Panc1 (cell line): Measurements from ENCODE around the gene CORT. TPM values are rescaled to one million over a fixed set of nuclear protein-coding genes. Genes with fewer than 3 reads are reported as not detected.

Experiments
- ATAC-seq: fragments of 200-7000 bp; cut with Tn5 transposase; 2 replicates; pipeline ENCODE4 v1.9.1; 2020; ENCODE audit warnings: mild to moderate bottlenecking, moderate library complexity
- BruUV-seq: library from RNA; stranded (reverse); fragments of 400-500 nt; replicated peaks from 2 replicates; lab custom pipeline; 2021; lab: Mats Ljungman, UMichigan
- CTCF ChIA-PET: fragments of 300-600 bp; sonication (Branson Sonifier 250); formaldehyde crosslinking; loops from one replicate; lab custom pipeline; 2022; ENCODE audit warnings: antibody characterized with exemption; lab: Charles Lee
- POLR2A ChIA-PET: fragments of 300-600 bp; sonication (Branson Sonifier 250); formaldehyde crosslinking; loops from one replicate; lab custom pipeline; 2022; ENCODE audit warnings: antibody characterized with exemption; lab: Charles Lee
- DNase-seq: peaks from one replicate; pipeline ENCODE4 v3.0.0-alpha.2; 2010; ENCODE audit warnings: low read depth, low spot score
- H3K27ac ChIP-seq: 2 replicates; pipeline ENCODE4 v1.5.1; 2011; ENCODE audit warnings: mild to moderate bottlenecking, low read length, inconsistent platforms
- H3K27me3 ChIP-seq: fragments of 200-500 bp; sonication (Bioruptor generic); 2 replicates; pipeline ENCODE4 v1.6.0; 2014; ENCODE audit warnings: low read length, inconsistent platforms; ENCODE audit not compliant: control insufficient read depth, insufficient read depth
- H3K36me3 ChIP-seq: fragments of 200-500 bp; sonication (Bioruptor generic); 2 replicates; pipeline ENCODE4 v1.5.1; 2014; ENCODE audit warnings: inconsistent platforms, mild to moderate bottlenecking, low read length, moderate library complexity; ENCODE audit not compliant: control insufficient read depth, insufficient read depth
- H3K4me1 ChIP-seq: 2 replicates; pipeline ENCODE4 v1.5.1; 2011; ENCODE audit warnings: inconsistent platforms, mild to moderate bottlenecking, low read length, moderate library complexity; ENCODE audit not compliant: control insufficient read depth, insufficient read depth
- H3K4me3 ChIP-seq, 2 experiments: 2 replicates each; pipeline ENCODE4 v1.5.1; 2011 to 2012; ENCODE audit warnings: low read depth in 2 of 2, low read length in 2 of 2, mild to moderate bottlenecking in 2 of 2, inconsistent platforms in 1 of 2, moderate library complexity in 1 of 2
- H3K9me3 ChIP-seq: fragments of 200-500 bp; sonication (Bioruptor generic); 2 replicates; pipeline ENCODE4 v1.5.1; 2014; ENCODE audit warnings: low read depth, mild to moderate bottlenecking, inconsistent platforms, low read length, moderate library complexity; ENCODE audit not compliant: control insufficient read depth, insufficient read depth
- POLR2AphosphoS5 ChIP-seq: IDR thresholded peaks from 2 replicates; pipeline ENCODE4 v1.6.1; 2012; ENCODE audit warnings: mild to moderate bottlenecking, low read depth, low read length, moderate library complexity
- REST ChIP-seq, 2 experiments: IDR thresholded peaks; 2 replicates each; pipeline ENCODE4 v1.6.1; 2011 to 2012; ENCODE audit warnings: low read depth in 2 of 2, control low read depth in 1 of 2, low read length in 1 of 2, mild to moderate bottlenecking in 1 of 2, moderate library complexity in 1 of 2; ENCODE audit not compliant: insufficient read depth in 1 of 2
- SIN3A ChIP-seq: IDR thresholded peaks from 2 replicates; pipeline ENCODE4 v1.6.1; 2012; ENCODE audit warnings: low read depth, mild to moderate bottlenecking, low read length, moderate library complexity, borderline replicate concordance; ENCODE audit not compliant: insufficient read depth
- TCF7L2 ChIP-seq: IDR thresholded peaks from 2 replicates; pipeline ENCODE4 v1.6.1; 2011; ENCODE audit warnings: mild to moderate bottlenecking, low read depth, low read length, inconsistent platforms
- in situ Hi-C: cut with HindIII; loops from 2 replicates; pipeline ENCODE4 v1.10.0; 2016; ENCODE audit warnings: low sequenced_read_pairs, low pct_unique_long_range_greater_than_20kb
- intact Hi-C: fragments of 100-400 bp; cut with micrococcal nuclease; formaldehyde crosslinking; loops from one replicate; pipeline ENCODE4 v1.10.0; 2022; ENCODE audit not compliant: unreplicated experiment
- total RNA-seq: library from RNA; stranded (reverse); gene quantifications from one replicate; pipeline ENCODE4 v1.2.1, GENCODE V29; 2021; ENCODE audit not compliant: unreplicated experiment
- TF ChIP-seq, protein P1 (sequence below): fragments of 450-650 bp; IDR thresholded peaks from 2 replicates; pipeline ENCODE4 v1.5.1; 2017; ENCODE audit warnings: mild to moderate bottlenecking

Gene CORT
- total RNA-seq, 1 experiment from 2014 or later = 0.41 TPM

DNA sequence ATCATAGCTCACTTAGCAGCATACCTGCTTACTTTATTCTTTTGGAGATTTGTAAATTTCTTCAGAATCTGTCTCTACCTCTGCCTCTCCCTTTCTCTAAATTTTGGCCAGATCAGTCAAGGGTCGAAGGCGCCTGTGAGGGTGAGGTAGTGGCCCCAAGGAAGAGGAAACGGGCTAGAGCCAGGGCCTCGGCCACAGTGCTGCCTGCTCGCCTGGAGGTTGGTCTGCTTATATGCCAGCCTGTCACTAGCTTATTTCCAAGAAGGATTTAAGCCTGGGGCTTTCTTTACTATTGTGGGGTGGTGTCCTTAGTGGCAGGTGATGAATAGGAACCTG is 44.6 kb downstream of the CORT start:
- intact Hi-C loops (loop anchor here (2.0 kb wide), 1 partner anchor 66 kb away; no protein-coding TSS in a partner anchor), in situ Hi-C loops (no loop called here)
- CTCF ChIA-PET = interaction anchor here (0.6 to 2.0 kb wide), 8 partner anchors 8 to 560 kb away, joined by 3 to 11 read pairs (median 5); partner anchors contain the start of gene CENPS
- Histone ChIP-seq H3K27me3 (no peaks in the 10 kb centered on the region), H3K4me3 (no peak overlapping the region), H3K27ac (no peak overlapping the region; the same call in 1 of the 2 replicates), H3K36me3 (no peaks in the 10 kb centered on the region), H3K4me1 (peaks cover 12% of the 10 kb centered on the region), H3K9me3 (no peaks in the 10 kb centered on the region)
- ATAC-seq = peak; percentile 61; the same call in 1 of the 2 replicates
- POLR2A ChIA-PET = interaction anchor here (1.0 kb wide), 1 partner anchor 64 kb away, joined by 3 read pairs; the partner anchor contains the start of gene CENPS
- BruUV-seq = no TSS peak
- no peak for DNase-seq
- TF ChIP-seq POLR2AphosphoS5 = no peak
- TF ChIP-seq, protein P1, sequence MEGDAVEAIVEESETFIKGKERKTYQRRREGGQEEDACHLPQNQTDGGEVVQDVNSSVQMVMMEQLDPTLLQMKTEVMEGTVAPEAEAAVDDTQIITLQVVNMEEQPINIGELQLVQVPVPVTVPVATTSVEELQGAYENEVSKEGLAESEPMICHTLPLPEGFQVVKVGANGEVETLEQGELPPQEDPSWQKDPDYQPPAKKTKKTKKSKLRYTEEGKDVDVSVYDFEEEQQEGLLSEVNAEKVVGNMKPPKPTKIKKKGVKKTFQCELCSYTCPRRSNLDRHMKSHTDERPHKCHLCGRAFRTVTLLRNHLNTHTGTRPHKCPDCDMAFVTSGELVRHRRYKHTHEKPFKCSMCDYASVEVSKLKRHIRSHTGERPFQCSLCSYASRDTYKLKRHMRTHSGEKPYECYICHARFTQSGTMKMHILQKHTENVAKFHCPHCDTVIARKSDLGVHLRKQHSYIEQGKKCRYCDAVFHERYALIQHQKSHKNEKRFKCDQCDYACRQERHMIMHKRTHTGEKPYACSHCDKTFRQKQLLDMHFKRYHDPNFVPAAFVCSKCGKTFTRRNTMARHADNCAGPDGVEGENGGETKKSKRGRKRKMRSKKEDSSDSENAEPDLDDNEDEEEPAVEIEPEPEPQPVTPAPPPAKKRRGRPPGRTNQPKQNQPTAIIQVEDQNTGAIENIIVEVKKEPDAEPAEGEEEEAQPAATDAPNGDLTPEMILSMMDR = no peak
- no peak for TF ChIP-seq TCF7L2

DNA sequence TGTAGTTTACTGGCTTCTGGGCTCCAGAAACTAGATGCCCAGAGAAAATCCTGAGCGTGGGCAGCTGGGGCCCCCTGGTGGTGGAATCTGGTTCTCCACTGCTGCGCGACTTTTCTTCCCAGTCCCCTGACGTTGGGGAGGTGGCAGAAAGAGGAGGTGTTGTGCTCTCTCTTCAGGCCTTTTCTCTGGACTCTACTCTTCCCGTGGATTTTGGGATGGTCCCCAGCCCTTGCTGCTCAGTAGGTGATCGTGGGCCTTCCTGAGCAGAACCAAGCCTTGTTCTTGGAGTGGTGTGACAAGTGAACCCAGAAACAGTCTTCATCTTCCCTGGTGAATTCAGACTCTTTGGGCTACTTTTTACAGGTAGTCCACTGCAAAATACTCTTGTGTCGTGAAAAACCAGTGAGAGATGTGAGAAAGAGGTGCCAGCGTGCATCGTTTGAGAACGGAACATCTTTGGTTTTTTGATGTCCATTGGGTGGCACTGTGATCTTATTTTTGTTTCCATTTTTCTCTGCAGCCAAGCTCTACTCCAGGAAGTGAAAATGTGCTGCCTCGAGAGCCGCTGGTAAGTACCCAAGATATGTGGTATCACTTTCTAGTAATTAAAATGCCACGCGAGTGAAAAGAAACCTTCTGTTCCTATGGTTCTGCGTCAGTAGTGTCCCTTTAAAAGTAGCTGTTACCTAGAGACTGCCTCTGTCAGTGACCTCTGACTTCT is 45.1 kb downstream of the CORT start:
- POLR2A ChIA-PET = interaction anchor here (0.6 to 1.0 kb wide), 2 partner anchors 65 to 561 kb away, joined by 3 to 6 read pairs; partner anchors contain the start of gene CENPS
- DNase-seq = no peak
- H3K27ac ChIP-seq = peak overlapping the region; percentile 7

GRCh38 chr1:10495475-10495817 is 45.6 kb downstream of the CORT start:
- ChIA-PET POLR2A (no interaction called here), CTCF (interaction anchor here (0.6 to 2.0 kb wide), 2 partner anchors 12 to 445 kb away, joined by 4 to 9 read pairs; no protein-coding TSS in a partner anchor)
- no peak for ATAC-seq
- DNase-seq = no peak
- in situ Hi-C loops (no loop called here), intact Hi-C loops (loop anchor here (2.0 kb wide), 1 partner anchor 67 kb away; no protein-coding TSS in a partner anchor)
- no peaks in the 10 kb centered on the region for H3K36me3 ChIP-seq
- H3K27ac ChIP-seq = peak overlapping the region; percentile 7
- peaks cover 12% of the 10 kb centered on the region for H3K4me1 ChIP-seq
- H3K27me3 ChIP-seq = no peaks in the 10 kb centered on the region
- no peak for TF ChIP-seq POLR2AphosphoS5
- TF ChIP-seq SIN3A = no peak
- TF ChIP-seq, protein P1 = no peak
- no peak for TF ChIP-seq TCF7L2
- TF ChIP-seq REST (IDR thresholded peaks at IDR 0.05; ENCODE audit: insufficient read depth in 1 of 2, low read depth in 2 of 2, low read length in 1 of 2) = no peak
- no peaks in the 10 kb centered on the region for H3K9me3 ChIP-seq
- BruUV-seq = no TSS peak
- no peak overlapping the region for H3K4me3 ChIP-seq

More for the DNA sequence above, 45.1 kb downstream of the CORT start:
- H3K27me3 ChIP-seq = no peaks in the 10 kb centered on the region
- ATAC-seq = peak; percentile 93
- in situ Hi-C loops (no loop called here), intact Hi-C loops (loop anchor here (2.0 kb wide), 1 partner anchor 66 kb away; no protein-coding TSS in a partner anchor)
- H3K4me1 ChIP-seq = peaks cover 12% of the 10 kb centered on the region
- no peak for TF ChIP-seq POLR2AphosphoS5
- TF ChIP-seq, protein P1 = peak; percentile 99
- BruUV-seq = no TSS peak
- peak overlapping the region in 1 of 2 experiments; percentile 40; a peak in 2 of 4 replicates for H3K4me3 ChIP-seq
- H3K36me3 ChIP-seq = no peaks in the 10 kb centered on the region
- no peaks in the 10 kb centered on the region for H3K9me3 ChIP-seq
- CTCF ChIA-PET = interaction anchor here (0.6 to 2.0 kb wide), 7 partner anchors 8 to 559 kb away, joined by 3 to 11 read pairs (median 4); partner anchors contain the start of gene CENPS
